ENCODE data around the gene POLR2F. TPM values are rescaled to one million over a fixed set of nuclear protein-coding genes. Genes with fewer than 3 reads are reported as not detected.

Gene POLR2F
- total and polyA plus RNA-seq, 11 donors: 60.7 to 218 (median 78.2) TPM

DNA sequence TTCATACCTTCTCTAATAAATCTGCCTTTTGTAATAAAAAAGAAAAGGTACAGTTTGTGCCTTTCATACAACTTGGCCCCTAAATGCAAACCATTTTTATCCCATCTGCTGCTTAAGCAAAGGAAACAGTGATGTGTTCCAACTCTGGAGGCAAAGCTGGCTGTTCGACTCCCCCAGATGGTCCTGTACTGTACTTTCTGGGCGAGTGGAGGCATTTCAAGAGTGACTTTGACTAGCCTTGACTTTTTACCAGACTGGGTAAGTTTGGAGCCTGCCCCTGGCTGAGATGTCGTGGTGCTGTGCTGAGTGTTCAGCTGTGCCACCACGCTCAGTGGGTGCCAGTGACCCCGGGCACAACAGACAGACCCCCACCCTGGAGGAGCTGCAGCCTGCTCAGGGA is 37.2 kb upstream of the POLR2F start:
- Histone ChIP-seq H3K27me3 (no peaks in the 10 kb centered on the region), H3K36me3 (peaks cover 0 to 87% (median 73%) of the 10 kb centered on the region in 9 donors), H3K4me3 (no peak overlapping the region), H3K9me3 (no peaks in the 10 kb centered on the region), H3K4me1 (peaks cover 0 to 34% (median 13%) of the 10 kb centered on the region in 12 donors), H3K27ac (peak overlapping the region in 1 of 12 donors; percentile 52)
- ATAC-seq (no peak), DNase-seq (no peak)
- WGBS, 4 donors: 82 to 87% (median 84%) methylated on average over 4 to 5 of the region's 5 CpGs
- intact Hi-C loops (cut with DNase I): no loop called here
- TF ChIP-seq CTCF (IDR thresholded peaks at IDR 0.05) (no peak), POLR2A (IDR thresholded peaks at IDR 0.05) (no peak)

DNA sequence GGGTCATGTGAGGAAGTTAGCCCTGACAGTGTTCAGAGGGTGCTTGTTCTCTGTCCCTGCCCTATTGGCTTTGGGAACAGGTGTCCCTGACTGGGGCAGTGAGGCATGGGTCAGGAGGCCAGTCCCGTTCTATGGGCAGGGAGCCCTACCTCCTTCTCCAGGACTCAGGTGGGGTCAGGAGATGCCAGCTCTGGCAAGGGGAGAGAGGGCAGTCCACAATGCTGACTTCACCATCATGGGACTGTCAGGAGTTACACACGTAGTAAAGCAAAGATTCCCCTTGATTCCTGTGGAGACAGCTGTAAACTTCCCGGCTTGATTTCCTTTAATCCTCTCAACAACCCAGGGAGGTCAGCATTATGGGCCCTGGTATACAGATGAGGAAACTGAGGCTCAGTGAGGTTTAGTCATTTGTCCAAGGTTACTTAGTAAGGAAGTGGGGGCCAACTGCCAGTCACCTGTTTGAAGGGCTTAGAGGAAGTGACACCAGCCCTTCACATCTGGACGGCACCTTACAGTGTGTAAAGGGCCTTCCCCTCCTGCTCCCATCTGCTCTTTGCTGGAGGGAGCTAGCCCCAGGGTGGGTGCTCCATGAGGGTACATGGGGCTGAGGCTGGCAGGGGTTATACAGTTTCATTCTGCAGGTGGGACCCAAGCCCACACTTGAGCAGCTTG is 35.5 kb upstream of the POLR2F start:
- TF ChIP-seq POLR2A (IDR thresholded peaks at IDR 0.05) (no peak), CTCF (IDR thresholded peaks at IDR 0.05) (no peak)
- Histone ChIP-seq H3K9me3 (no peaks in the 10 kb centered on the region), H3K4me1 (peaks cover 0 to 20% (median 7%) of the 10 kb centered on the region in 12 donors), H3K27me3 (no peaks in the 10 kb centered on the region), H3K36me3 (peaks cover 0 to 93% (median 79%) of the 10 kb centered on the region in 9 donors), H3K27ac (peak overlapping the region in 8 of 12 donors; percentile 15 to 62 (median 35)), H3K4me3 (no peak overlapping the region)
- no peak for DNase-seq
- ATAC-seq: no peak
- intact Hi-C loops (cut with DNase I): no loop called here
- 71 to 76% (median 73%) methylated on average over 4 of the region's 4 CpGs for WGBS, 4 donors

DNA sequence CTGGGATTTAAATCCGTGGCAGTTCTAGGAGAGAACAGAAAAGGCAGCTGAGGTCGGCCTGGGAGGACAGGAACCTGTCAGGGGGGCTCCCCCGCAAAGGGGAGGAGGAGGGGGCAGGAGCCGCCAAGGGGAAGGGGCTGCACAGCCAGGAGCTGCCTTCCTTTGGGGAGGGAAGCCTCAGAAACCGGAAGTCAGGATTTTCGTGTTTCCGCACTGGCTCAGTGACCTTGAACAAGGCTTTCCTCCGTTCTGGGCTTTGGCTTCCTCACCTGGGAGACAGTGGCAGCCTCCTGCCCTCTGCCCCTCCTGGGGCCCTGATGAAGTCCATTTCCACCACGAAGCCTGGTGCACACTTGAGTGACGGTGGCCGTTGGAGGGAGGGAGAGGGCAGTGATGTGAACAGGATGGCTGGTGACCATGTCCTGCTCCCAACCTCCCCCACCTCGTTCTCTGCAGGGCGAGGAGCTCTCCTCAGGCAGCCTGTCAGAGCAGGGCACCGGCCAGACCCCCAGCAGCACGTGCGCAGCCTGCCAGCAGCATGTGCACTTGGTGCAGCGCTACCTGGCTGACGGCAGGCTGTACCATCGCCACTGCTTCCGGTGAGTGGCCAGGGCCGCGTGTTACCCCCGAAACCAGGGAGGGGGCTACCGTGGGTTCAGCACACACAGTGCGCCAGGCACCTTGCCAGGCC is 34.8 kb upstream of the POLR2F start:
- Histone ChIP-seq H3K9me3 (no peaks in the 10 kb centered on the region), H3K4me1 (peaks cover 0 to 18% (median 6%) of the 10 kb centered on the region in 12 donors), H3K36me3 (peaks cover 0 to 95% (median 81%) of the 10 kb centered on the region in 9 donors), H3K27me3 (no peaks in the 10 kb centered on the region), H3K27ac (peak overlapping the region in 8 of 12 donors; percentile 15 to 62 (median 35)), H3K4me3 (no peak overlapping the region)
- peak in 1 of 4 donors; percentile 83 for ATAC-seq
- TF ChIP-seq POLR2A (IDR thresholded peaks at IDR 0.05) (no peak), CTCF (IDR thresholded peaks at IDR 0.05) (no peak)
- DNase-seq: peak in 2 of 5 donors; percentile 28 to 45
- intact Hi-C loops (cut with DNase I): no loop called here
- 71 to 79% (median 73%) methylated on average over 10 to 25 of the region's 25 CpGs for WGBS, 4 donors

DNA sequence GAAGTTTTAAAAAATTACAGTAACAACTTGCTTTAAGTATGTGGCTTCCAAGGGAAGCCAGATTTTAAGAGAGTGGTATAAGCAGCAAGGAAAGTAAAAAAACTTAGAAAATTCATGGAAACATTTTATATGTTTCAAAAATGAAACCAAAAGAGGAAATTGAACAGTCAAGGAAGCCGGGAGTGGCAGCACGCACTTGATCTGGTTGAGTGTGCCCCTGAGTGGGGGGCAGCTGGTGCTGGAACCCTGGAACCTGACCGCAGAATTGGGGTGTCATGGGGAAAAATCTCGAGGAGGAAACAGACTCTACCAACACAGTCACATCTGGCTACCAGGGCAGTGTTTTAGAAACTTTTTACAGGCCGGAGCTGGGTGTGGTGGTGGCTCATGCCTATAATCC is 33.4 kb upstream of the POLR2F start:
- Histone ChIP-seq H3K9me3 (no peaks in the 10 kb centered on the region), H3K4me3 (no peak overlapping the region), H3K36me3 (peaks cover 0 to 94% (median 74%) of the 10 kb centered on the region in 9 donors), H3K27me3 (no peaks in the 10 kb centered on the region), H3K27ac (peak overlapping the region in 6 of 12 donors; percentile 20 to 62 (median 28)), H3K4me1 (peaks cover 0 to 18% (median 2%) of the 10 kb centered on the region in 12 donors)
- no peak for ATAC-seq
- TF ChIP-seq CTCF (IDR thresholded peaks at IDR 0.05): no peak
- no peak for TF ChIP-seq POLR2A (IDR thresholded peaks at IDR 0.05)
- WGBS, 4 donors: 67 to 80% (median 72%) methylated on average over 5 of the region's 5 CpGs
- intact Hi-C loops (cut with DNase I): no loop called here
- DNase-seq: peak in 1 of 5 donors; percentile 42
